ENCODE data around the gene PRKCD.

The PRKCD gene

GRCh38 chr3:53181528-53181927 lies 20.5 kb downstream of the PRKCD start:
- Histone ChIP-seq H3K4me1 (ENCODE audit: insufficient read depth, insufficient read length) (peaks cover 11% of the 10 kb centered on the region), H3K9ac (ENCODE audit: insufficient read length, low read depth) (no peak overlapping the region), H3K27me3 (ENCODE audit: insufficient read depth, insufficient read length) (no peaks in the 10 kb centered on the region), H3K9me3 (ENCODE audit: insufficient read depth, low read length) (no peaks in the 10 kb centered on the region), H3K4me3 (ENCODE audit: insufficient read length, low read depth) (no peak overlapping the region), H3K36me3 (ENCODE audit: insufficient read depth, insufficient read length, low read length) (peaks cover 72% of the 10 kb centered on the region)
- no peak for DNase-seq (ENCODE audit: low read depth, low spot score)
- TF ChIP-seq ZNF274 (IDR thresholded peaks at IDR 0.05; ENCODE audit: low read depth, low read length) (no peak), SUZ12 (IDR thresholded peaks at IDR 0.05; ENCODE audit: extremely low read depth, insufficient read depth, insufficient read length) (no peak), YY1 (IDR thresholded peaks at IDR 0.05; ENCODE audit: insufficient read depth, insufficient read length) (no peak)

- Histone ChIP-seq H3K9me3 (ENCODE audit: insufficient read depth, low read length) (no peaks in the 10 kb centered on the region), H3K4me1 (ENCODE audit: insufficient read depth, insufficient read length) (peaks cover 13% of the 10 kb centered on the region), H3K4me3 (ENCODE audit: insufficient read length, low read depth) (no peak overlapping the region), H3K36me3 (ENCODE audit: insufficient read depth, insufficient read length, low read length) (peaks cover 83% of the 10 kb centered on the region), H3K27me3 (ENCODE audit: insufficient read depth, insufficient read length) (no peaks in the 10 kb centered on the region), H3K9ac (ENCODE audit: insufficient read length, low read depth) (no peak overlapping the region)
- TF ChIP-seq YY1 (IDR thresholded peaks at IDR 0.05; ENCODE audit: insufficient read depth, insufficient read length), result no peak
- TF ChIP-seq ZNF274 (IDR thresholded peaks at IDR 0.05; ENCODE audit: low read depth, low read length), result no peak
- no peak for TF ChIP-seq SUZ12 (IDR thresholded peaks at IDR 0.05; ENCODE audit: extremely low read depth, insufficient read depth, insufficient read length)
- DNase-seq (ENCODE audit: low read depth, low spot score), result no peak
Measured at GRCh38 chr3:53182764-53183355, 21.9 kb downstream of the PRKCD start.

GRCh38 chr3:53183514-53183913 lies 22.5 kb downstream of the PRKCD start:
- TF ChIP-seq ZNF274 (IDR thresholded peaks at IDR 0.05; ENCODE audit: low read depth, low read length) (no peak), YY1 (IDR thresholded peaks at IDR 0.05; ENCODE audit: insufficient read depth, insufficient read length) (no peak), SUZ12 (IDR thresholded peaks at IDR 0.05; ENCODE audit: extremely low read depth, insufficient read depth, insufficient read length) (no peak)
- Histone ChIP-seq H3K4me3 (ENCODE audit: insufficient read length, low read depth) (no peak overlapping the region), H3K9me3 (ENCODE audit: insufficient read depth, low read length) (no peaks in the 10 kb centered on the region), H3K36me3 (ENCODE audit: insufficient read depth, insufficient read length, low read length) (peaks cover 81% of the 10 kb centered on the region), H3K9ac (ENCODE audit: insufficient read length, low read depth) (no peak overlapping the region), H3K27me3 (ENCODE audit: insufficient read depth, insufficient read length) (no peaks in the 10 kb centered on the region), H3K4me1 (ENCODE audit: insufficient read depth, insufficient read length) (peaks cover 13% of the 10 kb centered on the region)
- no peak for DNase-seq (ENCODE audit: low read depth, low spot score)

GRCh38 chr3:53184701-53185100 lies 23.7 kb downstream of the PRKCD start:
- peaks cover 2% of the 10 kb centered on the region for H3K4me1 ChIP-seq (ENCODE audit: insufficient read depth, insufficient read length)
- peaks cover 82% of the 10 kb centered on the region for H3K36me3 ChIP-seq (ENCODE audit: insufficient read depth, insufficient read length, low read length)
- H3K27me3 ChIP-seq (ENCODE audit: insufficient read depth, insufficient read length), result no peaks in the 10 kb centered on the region
- H3K9me3 ChIP-seq (ENCODE audit: insufficient read depth, low read length), result no peaks in the 10 kb centered on the region
- DNase-seq (ENCODE audit: low read depth, low spot score), result no peak
- no peak overlapping the region for H3K4me3 ChIP-seq (ENCODE audit: insufficient read length, low read depth)
- TF ChIP-seq SUZ12 (IDR thresholded peaks at IDR 0.05; ENCODE audit: extremely low read depth, insufficient read depth, insufficient read length), result no peak
- TF ChIP-seq YY1 (IDR thresholded peaks at IDR 0.05; ENCODE audit: insufficient read depth, insufficient read length), result no peak
- TF ChIP-seq ZNF274 (IDR thresholded peaks at IDR 0.05; ENCODE audit: low read depth, low read length), result no peak
- no peak overlapping the region for H3K9ac ChIP-seq (ENCODE audit: insufficient read length, low read depth)

GRCh38 chr3:53185761-53186465 lies 24.9 kb downstream of the PRKCD start:
- no peak for TF ChIP-seq YY1 (IDR thresholded peaks at IDR 0.05; ENCODE audit: insufficient read depth, insufficient read length)
- no peak for TF ChIP-seq SUZ12 (IDR thresholded peaks at IDR 0.05; ENCODE audit: extremely low read depth, insufficient read depth, insufficient read length)
- TF ChIP-seq ZNF274 (IDR thresholded peaks at IDR 0.05; ENCODE audit: low read depth, low read length), result no peak
- peaks cover 2% of the 10 kb centered on the region for H3K4me1 ChIP-seq (ENCODE audit: insufficient read depth, insufficient read length)
- no peaks in the 10 kb centered on the region for H3K27me3 ChIP-seq (ENCODE audit: insufficient read depth, insufficient read length)
- DNase-seq (ENCODE audit: low read depth, low spot score), result no peak
- H3K4me3 ChIP-seq (ENCODE audit: insufficient read length, low read depth), result no peak overlapping the region
- no peak overlapping the region for H3K9ac ChIP-seq (ENCODE audit: insufficient read length, low read depth)
- H3K9me3 ChIP-seq (ENCODE audit: insufficient read depth, low read length), result no peaks in the 10 kb centered on the region
- H3K36me3 ChIP-seq (ENCODE audit: insufficient read depth, insufficient read length, low read length), result peaks cover 85% of the 10 kb centered on the region

GRCh38 chr3:53186726-53187125 lies 25.7 kb downstream of the PRKCD start:
- Histone ChIP-seq H3K36me3 (ENCODE audit: insufficient read depth, insufficient read length, low read length) (peaks cover 77% of the 10 kb centered on the region), H3K4me3 (ENCODE audit: insufficient read length, low read depth) (no peak overlapping the region), H3K27me3 (ENCODE audit: insufficient read depth, insufficient read length) (no peaks in the 10 kb centered on the region), H3K9ac (ENCODE audit: insufficient read length, low read depth) (no peak overlapping the region), H3K9me3 (ENCODE audit: insufficient read depth, low read length) (no peaks in the 10 kb centered on the region), H3K4me1 (ENCODE audit: insufficient read depth, insufficient read length) (peaks cover 2% of the 10 kb centered on the region)
- TF ChIP-seq SUZ12 (IDR thresholded peaks at IDR 0.05; ENCODE audit: extremely low read depth, insufficient read depth, insufficient read length) (no peak), ZNF274 (IDR thresholded peaks at IDR 0.05; ENCODE audit: low read depth, low read length) (no peak), YY1 (IDR thresholded peaks at IDR 0.05; ENCODE audit: insufficient read depth, insufficient read length) (no peak)
- DNase-seq (ENCODE audit: low read depth, low spot score), result no peak

- Histone ChIP-seq H3K36me3 (ENCODE audit: insufficient read depth, insufficient read length, low read length) (peaks cover 77% of the 10 kb centered on the region), H3K9ac (ENCODE audit: insufficient read length, low read depth) (no peak overlapping the region), H3K9me3 (ENCODE audit: insufficient read depth, low read length) (no peaks in the 10 kb centered on the region), H3K4me1 (ENCODE audit: insufficient read depth, insufficient read length) (peaks cover 7% of the 10 kb centered on the region), H3K27me3 (ENCODE audit: insufficient read depth, insufficient read length) (no peaks in the 10 kb centered on the region), H3K4me3 (ENCODE audit: insufficient read length, low read depth) (no peak overlapping the region)
- no peak for DNase-seq (ENCODE audit: low read depth, low spot score)
- TF ChIP-seq YY1 (IDR thresholded peaks at IDR 0.05; ENCODE audit: insufficient read depth, insufficient read length) (no peak), SUZ12 (IDR thresholded peaks at IDR 0.05; ENCODE audit: extremely low read depth, insufficient read depth, insufficient read length) (no peak), ZNF274 (IDR thresholded peaks at IDR 0.05; ENCODE audit: low read depth, low read length) (no peak)
Measured at GRCh38 chr3:53187430-53187829, 26.4 kb downstream of the PRKCD start.

Data from NT2/D1 (cell line).